ENCODE data around the gene GBE1.
A peak's percentile ranks its signal among the peaks of the same experiment; 100 is the strongest.
"Not testable (repeated sequence)": the region's sequence is repeated elsewhere in the genome, so short reads cannot be mapped to it uniquely, and the experiment has no call there.

Gene GBE1

DNA sequence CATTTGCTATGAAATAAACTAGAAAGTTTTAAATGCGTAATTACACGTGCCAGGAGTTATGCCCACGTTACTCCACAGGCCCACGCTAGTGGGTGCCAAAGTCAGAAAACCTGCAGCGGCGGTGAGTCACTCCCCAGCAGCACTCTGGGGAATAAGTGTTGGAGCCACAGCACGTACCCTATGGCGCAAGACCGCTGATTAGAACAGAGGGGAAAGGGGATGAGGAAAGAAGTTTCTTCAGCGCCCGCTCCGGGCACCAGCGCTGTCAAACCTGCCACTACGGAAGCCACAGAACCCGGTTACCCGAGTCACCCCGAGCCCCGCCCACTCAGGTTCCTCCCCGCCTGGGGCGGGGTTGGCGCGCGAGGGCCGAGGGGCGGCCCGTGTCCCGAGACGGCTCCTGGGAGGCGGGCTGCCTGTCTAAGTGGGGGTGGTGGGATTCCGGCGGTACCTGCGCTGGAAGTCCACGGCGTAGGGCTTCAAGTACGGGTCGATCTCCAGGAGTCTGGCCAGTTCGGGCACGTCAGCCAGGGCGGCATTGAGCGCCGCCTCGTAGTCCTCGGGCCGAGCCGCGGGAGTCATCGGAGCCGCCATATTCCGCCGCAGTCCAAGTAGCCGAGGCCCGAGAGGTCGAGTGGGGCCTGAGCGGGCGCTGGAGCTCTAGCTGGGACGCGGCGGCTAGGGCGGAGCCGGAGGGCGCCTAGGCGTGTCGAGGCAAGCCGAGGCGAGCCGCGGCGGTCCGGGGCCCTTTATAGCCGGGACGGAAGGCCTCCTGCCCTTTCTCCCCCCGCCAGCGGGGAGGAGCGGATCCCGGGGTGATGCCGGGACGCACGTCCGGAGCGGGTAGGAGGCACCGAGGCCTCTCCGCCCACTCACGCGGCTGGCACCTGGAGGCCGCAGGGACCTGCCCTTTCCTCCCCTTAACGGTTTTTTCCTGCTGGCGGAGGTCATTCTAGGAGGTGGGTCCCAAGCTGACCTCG lies at the start of gene GBE1:
Gene GBE1 (minus strand): TSS at position 722 of the 980 bp plus-strand sequence. CDS start 128 bp downstream, at position 594.
- DNase-seq: peak; percentile 96

DNA sequence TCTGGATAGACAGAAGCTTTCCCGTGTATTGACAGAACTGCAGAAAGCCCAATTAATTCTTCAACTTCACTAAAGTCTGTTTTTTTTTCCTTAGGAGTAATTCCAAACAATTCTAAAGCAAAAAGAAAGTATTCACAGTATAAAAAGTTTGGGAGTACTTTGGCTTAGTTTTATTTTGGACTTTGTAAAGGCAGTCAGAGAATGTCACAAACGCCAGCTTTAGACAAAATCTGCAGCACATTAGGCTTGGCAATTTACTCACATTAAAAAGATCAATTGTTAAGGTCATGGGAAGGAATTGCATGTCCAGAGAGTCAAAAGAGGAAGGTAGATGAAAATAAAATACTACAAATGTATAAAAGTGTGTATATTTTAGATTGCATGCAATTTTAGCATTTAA lies 47.5 kb upstream of the GBE1 start:
- DNase-seq: no peak

DNA sequence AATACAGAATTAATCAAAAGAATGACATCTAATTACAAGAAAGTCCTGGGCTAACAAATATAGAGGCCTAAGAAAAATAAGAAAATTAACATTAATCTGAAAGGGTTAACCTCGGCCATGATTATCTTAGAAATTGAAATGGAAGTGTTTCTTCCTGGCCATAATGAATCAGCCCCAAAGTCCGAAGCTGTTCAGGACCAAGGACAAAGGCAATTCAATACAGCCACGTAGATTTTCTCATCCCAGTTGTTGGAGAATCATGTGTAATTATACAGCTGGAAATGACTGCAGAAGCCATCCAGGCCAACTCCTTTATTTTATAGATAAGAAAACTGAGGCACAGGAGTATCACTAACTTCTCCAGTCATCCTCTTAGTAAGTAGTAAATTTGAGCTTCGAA lies 38.0 kb upstream of the GBE1 start:
- no peak for DNase-seq

DNA sequence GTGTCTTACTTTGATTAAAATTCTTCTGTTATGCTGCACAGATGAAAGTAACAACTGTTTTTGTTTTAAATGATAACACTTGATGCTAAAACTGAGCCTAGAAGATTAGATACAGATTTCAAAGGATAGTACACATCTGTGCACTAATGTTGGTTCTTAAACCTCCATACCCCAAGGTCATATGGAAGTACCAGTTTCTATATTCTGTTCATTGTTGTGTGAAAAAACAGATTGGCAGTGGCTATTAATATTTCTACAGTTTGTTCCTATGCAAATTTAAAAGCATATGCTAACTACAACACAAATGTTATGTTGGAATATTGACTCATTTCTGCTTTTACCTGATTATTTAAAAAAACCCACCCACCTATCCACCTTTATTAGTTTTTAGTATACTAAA lies 32.0 kb upstream of the GBE1 start:
- no peak for DNase-seq

DNA sequence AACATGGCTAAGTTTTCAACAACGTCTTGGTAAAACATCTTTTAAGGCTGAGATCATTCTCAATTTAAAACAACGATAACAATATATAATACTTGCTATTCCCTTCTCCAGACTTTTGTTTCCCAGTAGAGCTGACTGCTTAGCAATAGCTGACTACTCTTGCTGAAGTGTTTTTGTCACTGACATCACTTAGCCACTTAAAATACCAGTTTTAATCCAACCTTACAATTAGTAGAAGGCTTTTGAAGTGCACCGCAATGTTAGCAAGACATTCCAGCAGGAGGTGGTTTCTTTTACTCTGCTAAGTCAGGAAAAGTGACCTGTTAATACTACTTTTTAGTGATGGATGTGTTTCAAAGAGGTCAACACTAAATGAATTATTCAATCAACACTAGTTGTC lies 28.7 kb upstream of the GBE1 start:
- no peak for DNase-seq

DNA sequence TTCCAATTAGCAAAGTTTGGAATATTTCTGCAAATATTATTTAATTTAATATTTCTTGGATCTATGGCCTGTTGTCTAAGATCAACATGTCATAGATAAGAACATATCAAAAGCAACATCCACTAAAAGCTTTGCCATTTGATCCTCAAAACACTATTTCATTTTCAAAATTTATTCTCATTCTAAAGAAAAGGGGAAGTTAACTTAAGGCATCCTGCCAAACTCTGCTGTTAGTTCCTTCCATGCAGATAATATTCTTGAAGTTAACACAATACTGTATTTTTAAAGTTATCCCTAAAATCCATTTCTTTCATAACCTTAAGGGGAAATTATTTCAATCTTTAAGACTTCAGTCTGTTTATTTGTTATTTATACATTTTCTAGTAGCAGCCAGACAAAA lies 28.2 kb upstream of the GBE1 start:
- DNase-seq: no peak

DNA sequence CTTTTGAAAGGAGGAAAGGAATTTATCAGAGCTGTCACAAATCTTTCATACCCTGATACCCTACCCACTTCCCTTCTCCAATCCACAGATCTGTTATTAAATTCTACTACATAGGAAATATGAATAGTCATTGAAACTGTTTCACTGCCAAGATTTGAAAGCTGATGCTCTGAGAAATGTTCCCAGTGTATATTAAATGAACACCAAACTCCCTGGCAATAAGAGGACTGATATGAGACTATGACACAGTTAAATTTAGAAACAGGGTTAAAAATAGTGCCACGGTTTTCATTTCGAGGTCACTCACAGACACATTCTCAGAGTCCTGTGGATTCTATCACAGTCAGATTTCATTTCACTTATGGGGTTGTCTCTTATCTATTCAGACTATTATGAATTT lies 27.2 kb upstream of the GBE1 start:
- DNase-seq: no peak

DNA sequence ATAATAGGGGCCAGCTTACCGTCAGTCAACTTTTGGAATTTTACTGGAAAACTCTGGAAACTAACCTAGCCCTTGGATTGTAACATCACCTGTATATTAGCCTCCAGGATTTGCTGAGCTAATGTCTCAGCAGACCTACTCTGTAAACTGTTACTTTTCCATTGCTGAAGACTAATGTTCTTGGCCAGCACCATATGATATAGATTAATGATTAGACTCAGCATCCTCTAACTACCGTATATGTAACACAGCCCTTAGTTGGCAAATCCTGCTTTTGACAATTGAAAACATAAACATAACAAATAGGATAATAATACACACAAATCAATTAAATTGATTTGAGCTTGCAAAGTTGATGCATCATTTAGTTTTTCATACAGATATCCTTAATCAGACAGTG lies 26.6 kb upstream of the GBE1 start:
- no peak for DNase-seq

DNA sequence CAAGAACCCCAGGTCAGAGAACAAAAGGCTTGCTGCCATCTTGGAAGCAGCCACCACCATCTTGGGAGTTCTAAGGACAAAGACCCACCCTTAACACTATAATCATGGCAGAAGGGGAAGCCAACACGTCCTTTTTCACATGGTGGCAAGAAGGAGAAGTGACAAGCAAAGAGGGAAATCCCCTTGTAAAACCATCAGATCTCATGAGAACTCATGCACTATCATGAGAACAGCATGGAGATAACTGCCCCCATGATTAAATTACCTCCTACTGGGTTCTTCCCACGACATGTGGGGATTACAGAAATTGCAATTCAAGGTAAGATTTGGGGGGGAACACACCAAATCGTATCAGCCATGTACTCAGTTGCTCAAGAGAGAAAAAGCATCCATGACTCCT lies 21.1 kb upstream of the GBE1 start:
- no peak for DNase-seq

DNA sequence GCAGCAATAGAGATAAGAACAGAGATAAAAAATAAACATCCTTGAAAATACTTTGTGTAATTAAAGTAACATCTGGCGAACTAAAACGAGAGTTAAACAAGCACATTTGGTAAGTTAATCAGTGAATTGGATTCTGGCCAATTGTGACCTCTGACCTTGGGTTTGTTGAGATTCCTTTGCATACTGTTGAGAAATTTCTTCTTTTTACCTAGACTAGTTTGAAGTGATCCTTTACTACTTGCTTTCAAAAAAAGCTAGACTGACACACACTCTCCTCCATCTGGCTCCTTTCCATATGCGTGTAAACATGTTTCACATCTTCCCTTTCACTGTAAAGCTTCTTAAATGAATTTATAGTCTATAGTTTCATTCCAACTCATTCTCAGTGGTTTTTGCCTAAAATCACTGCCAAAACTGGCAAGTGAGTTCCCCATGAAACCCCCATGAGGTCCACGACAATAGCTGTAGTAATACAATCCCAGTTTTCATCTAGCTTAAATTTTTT lies 17.3 kb upstream of the GBE1 start:
- DNase-seq: peak; percentile 30

DNA sequence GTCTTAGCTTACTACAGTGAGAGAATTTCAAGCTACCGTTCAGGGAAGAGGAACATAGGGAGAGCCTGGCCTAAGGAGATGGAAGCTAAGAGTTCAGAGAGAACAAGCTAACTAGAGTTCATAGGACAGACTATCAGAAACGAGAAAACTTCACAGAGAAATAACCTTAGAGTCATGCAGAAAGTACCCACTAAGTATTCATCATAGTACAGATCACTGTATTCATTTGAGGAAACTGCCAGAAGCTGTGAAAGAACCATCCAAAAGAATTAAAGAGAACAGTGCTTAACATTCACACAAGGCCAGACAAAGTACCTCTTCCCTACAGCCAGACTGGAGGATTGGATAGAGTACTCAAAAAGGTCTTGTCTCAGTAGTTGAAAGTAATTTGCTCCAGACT lies 15.2 kb upstream of the GBE1 start:
- DNase-seq: no peak

DNA sequence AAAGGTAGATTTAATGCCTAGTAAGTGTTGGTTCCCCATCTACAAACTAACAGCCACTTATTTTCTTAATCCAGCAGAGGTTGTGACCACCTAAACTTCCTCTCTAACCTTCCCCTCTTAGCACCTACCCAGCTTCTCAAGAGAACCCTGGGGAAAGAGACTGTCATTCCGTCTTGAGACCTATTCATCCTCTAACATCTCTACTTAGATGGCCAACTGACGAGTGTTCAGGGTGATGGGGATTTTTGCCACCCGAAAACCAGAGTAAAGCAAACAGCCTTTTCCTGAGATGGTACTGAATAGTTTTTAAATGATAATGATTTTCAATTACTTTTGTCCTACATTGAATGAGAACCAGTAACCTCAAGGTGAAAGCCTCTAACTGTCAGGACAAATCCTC lies 9.3 kb upstream of the GBE1 start:
- no peak for DNase-seq

DNA sequence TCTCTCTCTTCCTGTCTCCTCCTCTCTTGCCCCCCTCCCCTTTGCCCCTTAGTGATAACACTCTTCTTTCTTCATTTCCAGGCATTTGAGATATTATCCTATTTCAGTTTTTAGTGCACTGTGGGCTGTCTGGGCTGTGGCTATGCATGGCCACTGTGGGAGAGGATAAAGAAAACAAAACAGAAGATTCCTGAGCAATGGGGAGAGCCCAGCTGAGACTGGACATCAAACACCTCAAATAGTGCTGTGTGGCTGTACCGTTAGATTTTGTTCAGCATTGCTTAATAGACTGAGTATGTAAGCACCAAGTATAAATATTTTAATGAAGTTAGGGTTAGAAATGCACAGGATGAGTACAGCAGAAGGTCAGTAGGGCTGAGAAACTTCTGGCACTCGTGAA lies 7.9 kb upstream of the GBE1 start:
- DNase-seq: no peak

DNA sequence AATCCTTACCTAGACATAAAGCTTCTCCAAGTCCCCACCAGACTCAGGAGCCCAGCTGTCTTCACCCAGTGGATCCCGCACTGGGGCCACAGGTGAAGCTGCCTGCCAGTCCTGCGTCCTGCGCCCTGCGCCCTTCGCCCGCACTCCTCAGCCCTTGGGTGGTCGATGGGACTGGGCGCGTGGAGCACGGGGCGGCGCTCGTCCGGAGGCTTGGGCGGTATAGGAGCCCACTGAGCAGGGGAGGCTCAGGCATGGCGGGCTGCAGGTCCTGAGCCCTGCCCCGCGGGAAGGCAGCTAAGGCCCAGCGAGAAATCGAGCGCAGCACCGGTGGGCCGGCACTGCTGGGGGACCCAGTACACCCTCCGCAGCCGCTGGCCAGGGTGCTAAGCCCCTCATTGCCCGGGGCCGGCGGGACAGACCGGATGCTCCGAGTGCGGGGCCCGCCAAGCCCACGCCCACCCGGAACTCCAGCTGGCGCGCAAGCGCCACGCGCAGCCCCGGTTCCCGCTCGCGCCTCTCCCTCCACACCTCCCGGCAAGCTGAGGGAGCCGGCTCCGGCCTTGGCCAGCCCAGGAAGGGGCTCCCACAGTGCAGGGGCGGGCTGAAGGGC lies 5.9 kb upstream of the GBE1 start:
- DNase-seq: not testable (repeated sequence)

DNA sequence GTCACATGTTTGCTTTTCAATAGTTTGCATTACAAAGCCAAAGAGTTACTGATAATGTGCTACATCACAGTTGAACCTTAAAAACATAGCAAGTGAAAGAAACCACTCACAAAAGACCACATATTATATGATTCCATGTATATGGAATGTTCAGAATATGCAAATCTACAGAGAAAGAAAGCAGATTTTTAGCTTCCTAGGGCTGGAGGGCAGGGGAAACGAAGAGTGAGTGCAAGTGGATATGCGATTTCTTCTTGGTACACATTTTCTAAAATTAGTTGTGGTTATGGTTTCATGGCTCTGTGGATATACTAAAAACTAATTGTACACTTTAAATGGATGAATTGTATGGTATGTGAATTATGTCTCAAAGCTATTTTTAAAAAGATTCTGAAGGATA lies 4.0 kb upstream of the GBE1 start:
- DNase-seq: no peak

DNA sequence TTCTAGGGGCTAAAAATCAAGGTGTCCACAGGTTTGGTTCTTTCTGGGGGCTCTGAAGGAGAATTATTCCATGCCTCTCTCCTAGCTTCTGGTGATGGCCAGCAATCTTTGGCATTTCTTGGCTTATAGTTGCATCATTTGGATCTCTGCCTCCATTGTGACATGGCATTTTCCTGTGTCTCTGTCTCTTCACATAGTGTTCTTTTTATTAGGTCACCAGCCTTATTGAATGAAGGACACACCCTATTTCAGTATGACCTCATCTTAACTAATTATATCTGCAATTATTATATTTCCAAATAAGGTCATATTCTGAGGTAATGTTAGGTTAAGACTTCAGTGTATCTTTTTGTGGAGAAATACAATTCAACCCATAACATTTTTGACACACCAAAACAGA lies 3.2 kb upstream of the GBE1 start:
- DNase-seq: no peak

DNA sequence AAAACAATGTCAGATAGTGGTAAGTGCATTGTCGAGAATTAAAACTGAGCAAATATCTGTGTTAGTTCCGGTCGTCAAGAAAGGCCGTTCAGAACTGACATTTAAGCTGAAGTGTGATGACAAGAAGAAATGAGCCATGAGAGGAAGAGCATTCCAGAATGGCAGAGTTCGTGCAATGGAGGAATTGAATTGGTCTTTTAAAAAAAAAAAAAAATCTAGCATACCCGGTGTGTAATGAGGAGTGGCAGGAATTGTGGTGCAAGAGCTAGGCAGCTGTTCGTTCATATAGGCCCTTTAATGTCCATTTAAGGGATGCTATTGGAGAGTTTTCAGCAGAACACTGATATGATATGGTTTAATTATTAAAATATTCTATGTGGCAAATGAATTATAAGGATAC lies 2.6 kb upstream of the GBE1 start:
- no peak for DNase-seq

DNA sequence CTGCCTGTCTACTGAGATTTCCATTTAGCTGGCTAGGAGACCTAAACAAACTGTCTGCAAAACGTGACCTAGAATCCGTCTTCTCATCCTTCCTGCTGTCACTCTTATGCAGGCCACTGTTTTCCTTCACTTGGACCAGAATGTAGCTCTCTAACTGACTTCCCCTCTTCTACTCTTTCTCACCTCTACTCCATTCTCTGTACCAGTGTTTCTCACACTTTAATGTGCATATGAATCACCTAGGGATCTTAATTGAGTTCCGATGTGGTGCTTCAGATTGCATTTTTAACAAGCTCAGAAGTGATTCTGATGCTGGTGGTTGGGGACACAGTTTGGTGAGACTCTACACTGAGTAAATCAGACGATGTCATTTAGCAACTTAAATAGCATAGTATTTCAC lies 1.6 kb upstream of the GBE1 start:
- no peak for DNase-seq

DNA sequence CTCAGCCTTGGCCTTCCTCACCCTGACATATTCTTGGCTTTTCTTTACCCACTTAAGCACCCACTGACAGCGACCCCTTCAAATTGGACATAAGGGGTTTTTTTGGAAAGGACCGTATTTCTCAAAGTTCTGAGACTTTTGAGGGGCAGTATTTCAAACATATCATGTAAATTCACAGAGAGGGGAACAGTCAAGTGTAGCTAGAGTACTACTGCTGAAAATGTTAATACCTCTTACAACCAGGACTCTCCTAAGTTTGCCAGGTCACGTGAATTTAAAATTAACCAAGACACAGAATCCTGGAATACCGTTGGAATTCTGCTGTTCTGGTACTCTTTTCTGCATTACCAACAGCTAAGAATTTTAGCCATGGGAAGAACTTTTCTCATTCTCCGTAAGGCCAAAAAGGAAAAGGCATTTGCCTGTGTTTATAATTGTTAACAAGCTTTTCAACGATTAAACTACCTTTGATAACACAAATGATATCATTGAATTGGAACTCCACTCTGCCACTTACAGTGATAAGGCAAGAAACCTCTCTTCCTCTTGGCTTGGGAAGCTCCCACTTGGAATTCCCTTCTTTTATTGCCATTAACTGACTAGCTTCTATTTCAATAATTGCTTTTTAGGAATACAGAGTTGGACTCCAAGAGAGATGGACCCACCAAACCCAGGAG lies 597 bp upstream of the GBE1 start:
- no peak for DNase-seq

DNA sequence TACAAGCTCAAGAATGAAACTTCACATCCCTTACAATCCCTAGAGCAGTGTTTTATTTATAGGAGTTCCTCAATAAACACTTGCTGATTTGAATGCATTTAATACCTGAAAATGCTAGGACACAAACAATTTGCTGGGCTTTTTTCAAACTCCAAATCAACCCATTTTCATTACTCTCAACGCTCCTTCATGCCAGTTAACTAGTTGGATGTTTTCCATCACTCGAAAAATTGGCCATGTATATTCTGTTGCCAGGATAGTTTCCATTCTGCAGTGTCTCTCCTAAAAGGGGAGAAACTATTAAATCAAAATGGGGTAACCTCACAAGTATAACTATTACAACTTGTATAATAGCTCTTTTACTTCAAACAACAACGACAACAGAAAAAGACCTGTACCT lies 1.2 kb downstream of the GBE1 start:
- no peak for DNase-seq

DNA sequence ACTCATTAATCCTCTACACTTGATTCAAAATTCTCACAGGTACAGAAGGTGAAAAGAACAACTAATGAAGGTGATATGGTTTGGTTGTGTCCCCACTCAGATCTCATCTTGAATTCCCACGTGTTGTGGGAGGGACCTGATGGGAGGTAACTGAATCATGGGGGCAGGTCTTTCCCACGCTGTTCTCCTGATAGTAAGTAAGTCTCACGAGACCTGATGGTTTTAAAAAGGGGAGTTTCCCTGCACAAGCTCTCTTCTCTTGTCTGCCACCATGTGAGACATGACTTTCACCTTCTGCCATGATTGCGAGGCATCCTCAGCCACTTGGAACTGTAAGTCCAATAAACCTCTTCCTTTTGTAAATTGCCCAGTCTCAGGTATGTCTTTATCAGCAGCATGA lies 2.7 kb downstream of the GBE1 start:
- DNase-seq: not testable (repeated sequence)

DNA sequence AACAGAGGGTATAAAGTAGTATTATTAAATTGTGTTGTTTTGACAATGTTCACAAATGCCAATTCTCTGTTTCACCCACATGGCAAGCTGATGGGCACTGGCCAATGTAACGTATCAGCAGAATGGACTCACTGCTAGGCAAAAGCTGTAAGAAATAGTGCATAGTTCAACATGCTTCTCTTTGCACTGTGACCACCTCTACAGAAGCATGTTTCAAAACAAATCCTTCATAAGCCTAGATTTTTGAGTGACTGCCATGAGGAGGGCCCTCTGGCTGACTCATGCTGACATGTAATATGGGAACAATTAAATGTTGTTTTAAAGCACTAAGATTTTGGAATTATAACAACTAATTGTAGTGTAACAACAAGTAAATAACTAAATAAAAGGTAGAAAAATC lies 3.2 kb downstream of the GBE1 start:
- peak; percentile 84 for DNase-seq

DNA sequence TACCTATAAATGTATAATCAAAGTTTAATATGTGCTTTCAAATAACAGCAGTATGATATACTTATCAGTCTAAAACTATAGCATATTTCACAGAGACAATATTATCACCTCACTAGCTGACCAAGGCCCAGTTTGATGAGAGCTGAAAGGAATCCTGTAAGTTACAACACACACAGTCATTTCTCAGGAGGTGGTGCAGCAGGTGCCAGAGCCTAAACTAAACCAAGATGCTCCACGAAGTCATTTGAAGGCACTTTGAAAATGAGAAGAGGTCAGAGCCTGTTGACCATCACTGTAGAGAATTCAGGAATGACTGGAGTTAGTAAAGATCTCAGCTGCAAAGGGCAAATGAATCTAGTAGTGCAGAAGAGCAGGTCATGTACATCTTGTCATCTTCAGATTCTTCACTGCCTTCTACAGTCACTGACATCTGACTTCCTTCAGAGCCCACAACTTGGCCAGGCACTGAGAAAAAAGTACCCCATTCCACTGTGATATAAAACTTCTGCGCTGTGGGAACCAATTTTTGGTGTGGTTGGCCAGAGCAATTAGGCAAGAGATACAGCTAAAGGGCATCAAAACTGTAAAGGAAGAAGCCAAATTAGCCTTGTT lies 7.9 kb downstream of the GBE1 start:
- no peak for DNase-seq
